Measurements from ENCODE around the gene XXYLT1. TPM values are rescaled to one million over a fixed set of nuclear protein-coding genes. Genes with fewer than 3 reads are reported as not detected.

The XXYLT1 gene
- total RNA-seq, 1 donor from 2014 or later, result 10.5 TPM

GRCh38 chr3:195071916-195072820 lies 198.8 kb downstream of the XXYLT1 start:
- no peak for DNase-seq (ENCODE audit: low read depth)
- Histone ChIP-seq H3K36me3 (ENCODE audit: control insufficient read depth, insufficient read depth, low read length) (peaks cover 1% of the 10 kb centered on the region), H3K27me3 (ENCODE audit: control insufficient read depth, insufficient read depth, low read length) (no peaks in the 10 kb centered on the region), H3K4me3 (ENCODE audit: low read depth, low read length) (no peak overlapping the region)
- TF ChIP-seq CTCF (IDR thresholded peaks at IDR 0.05; ENCODE audit: insufficient read depth, low read length, severe bottlenecking), result no peak
- FAIRE-seq, result no peak

GRCh38 chr3:195071011-195071728 lies 199.8 kb downstream of the XXYLT1 start:
- DNase-seq (ENCODE audit: low read depth), result no peak
- Histone ChIP-seq H3K27me3 (ENCODE audit: control insufficient read depth, insufficient read depth, low read length) (no peaks in the 10 kb centered on the region), H3K4me3 (ENCODE audit: low read depth, low read length) (no peak overlapping the region), H3K36me3 (ENCODE audit: control insufficient read depth, insufficient read depth, low read length) (peaks cover 1% of the 10 kb centered on the region)
- TF ChIP-seq CTCF (IDR thresholded peaks at IDR 0.05; ENCODE audit: insufficient read depth, low read length, severe bottlenecking), result no peak
- no peak for FAIRE-seq

GRCh38 chr3:195070336-195070735 lies 200.6 kb downstream of the XXYLT1 start:
- DNase-seq (ENCODE audit: low read depth) (no peak), FAIRE-seq (peak; percentile 32)
- no peaks in the 10 kb centered on the region for H3K27me3 ChIP-seq (ENCODE audit: control insufficient read depth, insufficient read depth, low read length)
- no peak overlapping the region for H3K4me3 ChIP-seq (ENCODE audit: low read depth, low read length)
- H3K36me3 ChIP-seq (ENCODE audit: control insufficient read depth, insufficient read depth, low read length), result peaks cover 1% of the 10 kb centered on the region
- no peak for TF ChIP-seq CTCF (IDR thresholded peaks at IDR 0.05; ENCODE audit: insufficient read depth, low read length, severe bottlenecking)

GRCh38 chr3:195069501-195070251 lies 201.3 kb downstream of the XXYLT1 start:
- Histone ChIP-seq H3K4me3 (ENCODE audit: low read depth, low read length) (no peak overlapping the region), H3K27me3 (ENCODE audit: control insufficient read depth, insufficient read depth, low read length) (no peaks in the 10 kb centered on the region), H3K36me3 (ENCODE audit: control insufficient read depth, insufficient read depth, low read length) (peaks cover 1% of the 10 kb centered on the region)
- TF ChIP-seq CTCF (IDR thresholded peaks at IDR 0.05; ENCODE audit: insufficient read depth, low read length, severe bottlenecking), result no peak
- no peak for FAIRE-seq
- DNase-seq (ENCODE audit: low read depth), result no peak

GRCh38 chr3:195068084-195069080 lies 202.6 kb downstream of the XXYLT1 start:
- Histone ChIP-seq H3K27me3 (ENCODE audit: control insufficient read depth, insufficient read depth, low read length) (no peaks in the 10 kb centered on the region), H3K4me3 (ENCODE audit: low read depth, low read length) (no peak overlapping the region), H3K36me3 (ENCODE audit: control insufficient read depth, insufficient read depth, low read length) (peaks cover 1% of the 10 kb centered on the region)
- TF ChIP-seq CTCF (IDR thresholded peaks at IDR 0.05; ENCODE audit: insufficient read depth, low read length, severe bottlenecking), result no peak
- DNase-seq (ENCODE audit: low read depth), result peak; percentile 17
- peak; percentile 36 for FAIRE-seq
